Measurements from ENCODE around the gene FARP1. TPM values are rescaled to one million over a fixed set of nuclear protein-coding genes. Genes with fewer than 3 reads are reported as not detected.

The FARP1 gene
- total and polyA plus RNA-seq, 2 of the 8 experiments (the other 6 are each of a cell fraction or from before 2014, with no cell fraction given) = 24.7 to 104 TPM

DNA sequence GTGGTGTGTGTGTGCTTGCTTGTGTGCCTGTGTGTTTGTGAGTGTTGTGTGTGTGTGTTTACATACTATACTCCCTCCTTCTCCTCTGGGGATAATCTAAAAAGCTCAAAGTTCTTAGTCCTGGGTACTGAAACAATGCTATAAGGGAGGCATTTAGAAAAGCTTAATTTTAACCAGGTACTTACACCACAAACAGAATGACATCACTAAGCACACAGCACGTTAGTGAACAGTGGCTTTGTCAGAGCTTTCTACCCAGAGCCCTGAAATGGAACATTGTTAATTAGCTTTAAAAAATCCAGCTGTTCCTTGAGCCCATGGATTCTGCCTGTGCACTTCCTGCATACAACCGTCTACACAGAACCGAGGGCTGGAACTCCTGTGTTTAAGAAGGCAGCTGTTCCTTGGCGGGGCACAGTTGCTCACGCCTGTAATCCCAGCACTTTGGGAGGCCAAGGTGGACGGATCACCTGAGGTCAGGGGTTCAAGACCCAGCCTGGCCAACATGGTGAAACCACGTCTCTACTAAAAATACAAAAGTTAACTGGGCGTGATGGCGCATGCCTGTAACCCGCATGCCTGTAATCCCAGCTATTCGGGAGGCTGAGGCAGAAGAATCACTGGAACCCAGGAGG, 103.8 kb downstream of the FARP1 start:
- no peak overlapping the region for H2AFZ ChIP-seq (ENCODE audit: low read length)
- peaks cover 0 to 18% of the 10 kb centered on the region in 2 experiments; a peak in 2 of 4 replicates for H3K79me2 ChIP-seq (ENCODE audit: control insufficient read depth in 1 of 2, insufficient read depth in 2 of 2, low read length in 2 of 2)
- no peak overlapping the region for H2BK12ac ChIP-seq (ENCODE audit: low read depth, low read length)
- H3K27me3 ChIP-seq (replicated peaks in 1 of 4; ENCODE audit: control insufficient read depth in 3 of 4, extremely low read depth in 1 of 4, insufficient read depth in 3 of 4, low read length in 3 of 4) = no peaks in the 10 kb centered on the region
- no peak overlapping the region for H3K56ac ChIP-seq (replicated peaks; ENCODE audit: insufficient read length, low read depth, low read length)
- H4K20me1 ChIP-seq (replicated peaks in 1 of 2; ENCODE audit: control insufficient read depth in 1 of 2, insufficient read depth in 2 of 2, low read length in 2 of 2) = peaks cover 0 to 3% of the 10 kb centered on the region in 2 experiments
- no peak overlapping the region for H3K4me2 ChIP-seq (ENCODE audit: insufficient read depth in 1 of 2, low read depth in 2 of 2, low read length in 2 of 2)
- 92% methylated on average over 11 of the region's 11 CpGs; no CpG with 5 or more reads in 1 of the 2 experiments for WGBS, 2 experiments (ENCODE audit: extremely low coverage in 1 of 2, insufficient coverage in 1 of 2, insufficient read length in 1 of 2, insufficient replicate concordance in 2 of 2, low coverage in 1 of 2, low lambda C conversion rate in 2 of 2, missing lambda C conversion rate in 1 of 2)
- H4K91ac ChIP-seq (replicated peaks; ENCODE audit: insufficient read length, low read length) = no peak overlapping the region
- no peak overlapping the region for H3K4ac ChIP-seq (replicated peaks; ENCODE audit: insufficient read length, low read depth, low read length)
- no peak overlapping the region for H2BK15ac ChIP-seq (ENCODE audit: low read length)
- H3K4me3 ChIP-seq (ENCODE audit: extremely low read depth in 1 of 4, insufficient read depth in 2 of 4, low read depth in 3 of 4, low read length in 4 of 4) = no peak overlapping the region
- H3K23ac ChIP-seq (ENCODE audit: insufficient read length) = no peak overlapping the region
- no peak overlapping the region for H3K9ac ChIP-seq (replicated peaks in 1 of 4; ENCODE audit: extremely low read depth in 1 of 4, low read depth in 3 of 4, low read length in 3 of 4)
- no peak for TF ChIP-seq CTBP2 (IDR thresholded peaks at IDR 0.05; ENCODE audit: borderline replicate concordance, insufficient read depth, insufficient read length, low read length)
- DNase-seq (ENCODE audit: low read depth in 1 of 2, low spot score in 2 of 2) (no peak), FAIRE-seq (no peak)
- no peak overlapping the region for H4K8ac ChIP-seq (ENCODE audit: extremely low read depth, insufficient read depth, low read length)
- H2BK5ac ChIP-seq (ENCODE audit: low read depth, low read length) = no peak overlapping the region
- no peak overlapping the region for H3K14ac ChIP-seq (ENCODE audit: insufficient read length)
- no peak overlapping the region for H2BK120ac ChIP-seq (replicated peaks; ENCODE audit: low read depth, low read length)
- no peak overlapping the region for H3K27ac ChIP-seq (ENCODE audit: low read depth, low read length)
- no peak overlapping the region for H2BK20ac ChIP-seq (ENCODE audit: low read length)
- H3K36me3 ChIP-seq (ENCODE audit: control insufficient read depth in 2 of 4, insufficient read depth in 4 of 4, low read length in 3 of 4) = no peaks in the 10 kb centered on the region
- no peaks in the 10 kb centered on the region; the same call in 1 of the 2 replicates for H3K79me1 ChIP-seq (ENCODE audit: low read depth, low read length)
- no peaks in the 10 kb centered on the region; a peak in 1 of 7 replicates for H3K4me1 ChIP-seq (replicated peaks in 1 of 4; ENCODE audit: control insufficient read depth in 3 of 4, insufficient read depth in 4 of 4, low read length in 3 of 4)
- H2AK5ac ChIP-seq (ENCODE audit: low read depth, low read length) = no peak overlapping the region
- H3K18ac ChIP-seq (ENCODE audit: extremely low read depth, low read length) = no peak overlapping the region
- no peak overlapping the region for H4K5ac ChIP-seq (ENCODE audit: insufficient read length, low read depth, low read length)
- ChIA-PET POLR2A (ENCODE audit: partially characterized antibody) (interaction anchor here (0.8 to 1.3 kb wide), 2 partner anchors 12 to 14 kb away, joined by 3 read pairs; no protein-coding TSS in a partner anchor), CTCF (ENCODE audit: partially characterized antibody) (interaction anchor here (0.7 to 2.6 kb wide), 10 partner anchors 9 to 202 kb away, joined by 3 to 7 read pairs (median 3); no protein-coding TSS in a partner anchor)
- H3K9me3 ChIP-seq (ENCODE audit: insufficient read depth in 2 of 2, low read depth in 1 of 2, low read length in 1 of 2) = no peaks in the 10 kb centered on the region
- 0 out of 2 replicates have a peak, but pooled peaks cover 2% of the 10 kb centered on the region for H3K23me2 ChIP-seq (ENCODE audit: low read depth, low read length)

Data from H1 (cell line).